ENCODE results near the gene NRG2.

Gene NRG2

GRCh38 chr5:139901986-139902385, 141.1 kb downstream of the NRG2 start (continued):
- TF ChIP-seq TSHZ2 (CRISPR knock-in tag; IDR thresholded peaks at IDR 0.05) (no peak), TOX (CRISPR knock-in tag; IDR thresholded peaks at IDR 0.05; ENCODE audit: borderline replicate concordance) (no peak)

GRCh38 chr5:139901251-139901575, 141.9 kb downstream of the NRG2 start:
- TF ChIP-seq CSRNP3 (CRISPR knock-in tag; IDR thresholded peaks at IDR 0.05) = no peak
- no peak for TF ChIP-seq RARB (CRISPR knock-in tag; IDR thresholded peaks at IDR 0.05)
- no peak for TF ChIP-seq OSR1 (CRISPR knock-in tag; IDR thresholded peaks at IDR 0.05)
- TF ChIP-seq CSDC2 (CRISPR knock-in tag; IDR thresholded peaks at IDR 0.05) = no peak
- TF ChIP-seq SNAI2 (CRISPR knock-in tag; IDR thresholded peaks at IDR 0.05) = no peak
- no peak for TF ChIP-seq ESRRG (CRISPR knock-in tag; IDR thresholded peaks at IDR 0.05)
- no peak for TF ChIP-seq ZNF70 (CRISPR knock-in tag; IDR thresholded peaks at IDR 0.05)
- TF ChIP-seq POU6F1 (CRISPR knock-in tag; IDR thresholded peaks at IDR 0.05; ENCODE audit: borderline replicate concordance, low read depth) = no peak
- TF ChIP-seq TOX (CRISPR knock-in tag; IDR thresholded peaks at IDR 0.05; ENCODE audit: borderline replicate concordance) = no peak
- TF ChIP-seq TCF4 (CRISPR knock-in tag; IDR thresholded peaks at IDR 0.05; ENCODE audit: borderline replicate concordance) = no peak
- TF ChIP-seq PPARA (CRISPR knock-in tag; IDR thresholded peaks at IDR 0.05; ENCODE audit: borderline replicate concordance) = no peak
- ATAC-seq = no peak

GRCh38 chr5:139900546-139901250, 142.4 kb downstream of the NRG2 start:
- ATAC-seq = no peak
- TF ChIP-seq ZC3H10 (CRISPR knock-in tag; IDR thresholded peaks at IDR 0.05) (no peak), ARNTL (CRISPR knock-in tag; IDR thresholded peaks at IDR 0.05; ENCODE audit: borderline replicate concordance, low read depth) (no peak), TSHZ2 (CRISPR knock-in tag; IDR thresholded peaks at IDR 0.05) (no peak), SNAI2 (CRISPR knock-in tag; IDR thresholded peaks at IDR 0.05) (no peak), ESRRG (CRISPR knock-in tag; IDR thresholded peaks at IDR 0.05) (no peak), ZNF70 (CRISPR knock-in tag; IDR thresholded peaks at IDR 0.05) (no peak), ZFP30 (CRISPR knock-in tag; IDR thresholded peaks at IDR 0.05) (no peak), RARB (CRISPR knock-in tag; IDR thresholded peaks at IDR 0.05) (no peak)

- ATAC-seq = no peak
- TF ChIP-seq PPARA (CRISPR knock-in tag; IDR thresholded peaks at IDR 0.05; ENCODE audit: borderline replicate concordance) (no peak), ZNF565 (CRISPR knock-in tag; conservative IDR thresholded peaks at IDR 0.05; ENCODE audit: low read depth) (no peak), TOX (CRISPR knock-in tag; IDR thresholded peaks at IDR 0.05; ENCODE audit: borderline replicate concordance) (no peak), ZFP3 (CRISPR knock-in tag; IDR thresholded peaks at IDR 0.05) (no peak), CSDC2 (CRISPR knock-in tag; IDR thresholded peaks at IDR 0.05) (no peak)
These were observed 144.1 kb downstream of the NRG2 start for GRCh38 chr5:139898981-139899380.
